Measurements from ENCODE around the gene SPTLC2.

GRCh38 chr14:77642407-77642806 is 26.0 kb upstream of the SPTLC2 start:
- TF ChIP-seq CTCF (conservative IDR thresholded peaks at IDR 0.05) (no peak), EZH2 (IDR thresholded peaks at IDR 0.05; ENCODE audit: low read depth) (no peak)

Data from PC-9 (cell line).